Nephron progenitor cell (in vitro differentiated cells): ENCODE measurements around the gene APOL4.
"Not testable (repeated sequence)": the region's sequence is repeated elsewhere in the genome, so short reads cannot be mapped to it uniquely, and the experiment has no call there.

Source experiments
- DNase-seq: peaks from one replicate; pipeline ENCODE4 v3.0.0; 2021
- H3K27ac Mint-ChIP-seq: 2 replicates; pipeline ENCODE4 v1.8.0; 2021; ENCODE audit warnings: mild to moderate bottlenecking, moderate library complexity, mixed read lengths
- H3K27me3 Mint-ChIP-seq: 2 replicates; pipeline ENCODE4 v1.8.0; 2021; ENCODE audit warnings: mild to moderate bottlenecking, low read depth, mixed read lengths; ENCODE audit not compliant: poor library complexity
- H3K36me3 Mint-ChIP-seq: 2 replicates; pipeline ENCODE4 v1.8.0; 2021; ENCODE audit warnings: low read depth, mixed read lengths
- H3K4me1 Mint-ChIP-seq: 2 replicates; pipeline ENCODE4 v1.8.0; 2021; ENCODE audit warnings: mixed read lengths
- H3K4me3 Mint-ChIP-seq: 2 replicates; pipeline ENCODE4 v1.8.0; 2021; ENCODE audit warnings: mild to moderate bottlenecking, moderate library complexity, mixed read lengths
- H3K9me3 Mint-ChIP-seq: 2 replicates; pipeline ENCODE4 v1.8.0; 2021; ENCODE audit warnings: mild to moderate bottlenecking, moderate library complexity, mixed read lengths
- TF ChIP-seq, protein P1 (sequence below): fragments of 200-600 bp; sonication (generic); IDR thresholded peaks from 2 replicates; pipeline ENCODE4 v1.5.0; 2021; ENCODE audit warnings: antibody characterized with exemption

The APOL4 gene

DNA sequence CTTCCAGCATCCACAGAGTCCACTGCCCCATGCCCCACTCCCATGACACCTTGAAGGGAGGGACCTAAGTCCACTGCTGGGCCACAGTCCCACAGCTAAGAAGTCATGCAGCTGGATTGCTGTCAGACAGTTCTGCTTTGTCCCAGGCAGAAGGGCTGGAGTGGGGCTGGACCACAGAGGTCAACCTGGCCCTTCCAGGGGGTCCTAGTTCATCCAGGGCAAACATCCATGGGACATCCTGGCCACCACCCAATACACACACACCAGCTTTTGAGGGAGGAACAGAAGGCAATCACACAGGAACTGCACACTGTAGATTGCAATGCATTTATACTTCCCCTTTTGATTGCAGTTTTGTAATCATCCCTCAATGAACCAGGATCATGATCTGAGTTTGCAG is 11.3 kb upstream of the APOL4 start:
- peaks cover 25% of the 10 kb centered on the region for H3K27me3 Mint-ChIP-seq
- H3K27ac Mint-ChIP-seq = no peak overlapping the region
- H3K36me3 Mint-ChIP-seq = no peaks in the 10 kb centered on the region
- no peak overlapping the region for H3K4me3 Mint-ChIP-seq
- TF ChIP-seq, protein P1, sequence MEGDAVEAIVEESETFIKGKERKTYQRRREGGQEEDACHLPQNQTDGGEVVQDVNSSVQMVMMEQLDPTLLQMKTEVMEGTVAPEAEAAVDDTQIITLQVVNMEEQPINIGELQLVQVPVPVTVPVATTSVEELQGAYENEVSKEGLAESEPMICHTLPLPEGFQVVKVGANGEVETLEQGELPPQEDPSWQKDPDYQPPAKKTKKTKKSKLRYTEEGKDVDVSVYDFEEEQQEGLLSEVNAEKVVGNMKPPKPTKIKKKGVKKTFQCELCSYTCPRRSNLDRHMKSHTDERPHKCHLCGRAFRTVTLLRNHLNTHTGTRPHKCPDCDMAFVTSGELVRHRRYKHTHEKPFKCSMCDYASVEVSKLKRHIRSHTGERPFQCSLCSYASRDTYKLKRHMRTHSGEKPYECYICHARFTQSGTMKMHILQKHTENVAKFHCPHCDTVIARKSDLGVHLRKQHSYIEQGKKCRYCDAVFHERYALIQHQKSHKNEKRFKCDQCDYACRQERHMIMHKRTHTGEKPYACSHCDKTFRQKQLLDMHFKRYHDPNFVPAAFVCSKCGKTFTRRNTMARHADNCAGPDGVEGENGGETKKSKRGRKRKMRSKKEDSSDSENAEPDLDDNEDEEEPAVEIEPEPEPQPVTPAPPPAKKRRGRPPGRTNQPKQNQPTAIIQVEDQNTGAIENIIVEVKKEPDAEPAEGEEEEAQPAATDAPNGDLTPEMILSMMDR = no peak
- DNase-seq = no peak
- peaks cover 22% of the 10 kb centered on the region for H3K4me1 Mint-ChIP-seq
- peaks cover 27% of the 10 kb centered on the region for H3K9me3 Mint-ChIP-seq

- H3K36me3 Mint-ChIP-seq = no peaks in the 10 kb centered on the region
- no peak for DNase-seq
- peaks cover 27% of the 10 kb centered on the region for H3K9me3 Mint-ChIP-seq
- TF ChIP-seq, protein P1 = no peak
- H3K27me3 Mint-ChIP-seq = peaks cover 24% of the 10 kb centered on the region
- H3K27ac Mint-ChIP-seq = no peak overlapping the region
- no peak overlapping the region for H3K4me3 Mint-ChIP-seq
- H3K4me1 Mint-ChIP-seq = peaks cover 22% of the 10 kb centered on the region
Measured at GRCh38 chr22:36211237-36211861, 9.7 kb upstream of the APOL4 start.

DNA sequence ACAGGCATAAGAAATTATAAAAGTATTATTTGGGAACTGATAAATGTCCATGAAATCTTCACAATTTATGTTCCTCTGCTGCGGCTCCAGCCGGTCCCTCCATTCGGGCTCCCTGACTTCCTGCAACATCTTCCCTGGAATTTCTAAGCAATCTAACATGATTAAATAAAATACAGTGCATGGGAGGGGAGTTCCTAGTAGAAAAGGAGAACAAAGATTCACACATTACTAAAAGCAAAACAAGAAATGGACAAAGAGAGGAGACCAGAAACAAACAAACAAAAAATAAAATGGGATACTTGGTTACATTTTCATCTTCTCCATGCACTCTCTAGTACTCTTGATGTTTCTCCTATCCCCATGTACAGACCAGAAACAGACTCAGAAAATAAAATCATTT is 8.6 kb upstream of the APOL4 start:
- H3K4me3 Mint-ChIP-seq = no peak overlapping the region
- H3K27me3 Mint-ChIP-seq = peaks cover 27% of the 10 kb centered on the region
- no peak overlapping the region for H3K27ac Mint-ChIP-seq
- peaks cover 13% of the 10 kb centered on the region for H3K4me1 Mint-ChIP-seq
- no peaks in the 10 kb centered on the region for H3K36me3 Mint-ChIP-seq
- TF ChIP-seq, protein P1 = no peak
- no peak for DNase-seq
- peaks cover 27% of the 10 kb centered on the region for H3K9me3 Mint-ChIP-seq

DNA sequence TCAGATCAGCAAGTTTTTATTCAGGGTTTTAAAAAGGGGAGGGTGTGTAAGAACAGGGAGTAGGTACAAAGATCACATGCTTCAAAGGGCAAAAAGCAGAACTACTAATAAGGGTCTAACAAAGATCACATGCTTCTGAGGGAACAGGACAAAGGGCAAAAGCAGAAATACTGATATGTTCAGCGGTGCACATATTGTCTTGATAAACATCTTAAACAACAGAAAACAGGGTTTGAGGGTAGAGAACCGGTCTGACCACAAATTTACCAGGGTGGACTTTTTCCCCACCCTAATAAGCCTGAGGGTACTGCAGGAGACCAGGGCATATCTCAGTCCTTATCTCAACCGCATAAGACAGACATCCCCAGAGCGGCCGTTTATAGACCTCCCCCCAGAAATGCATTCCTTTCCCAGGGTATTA is 7.9 kb upstream of the APOL4 start:
- Mint-ChIP-seq H3K9me3 (peaks cover 27% of the 10 kb centered on the region), H3K27me3 (peaks cover 27% of the 10 kb centered on the region)
- not testable (repeated sequence) for DNase-seq, H3K4me1 Mint-ChIP-seq, H3K27ac Mint-ChIP-seq, H3K4me3 Mint-ChIP-seq, H3K36me3 Mint-ChIP-seq

- Mint-ChIP-seq H3K27me3 (peaks cover 27% of the 10 kb centered on the region), H3K4me1 (no peaks in the 10 kb centered on the region), H3K4me3 (no peak overlapping the region), H3K36me3 (no peaks in the 10 kb centered on the region), H3K27ac (no peak overlapping the region), H3K9me3 (peaks cover 27% of the 10 kb centered on the region)
- TF ChIP-seq, protein P1 = no peak
- DNase-seq = no peak
Measured at GRCh38 chr22:36208914-36209313, 7.3 kb upstream of the APOL4 start.

DNA sequence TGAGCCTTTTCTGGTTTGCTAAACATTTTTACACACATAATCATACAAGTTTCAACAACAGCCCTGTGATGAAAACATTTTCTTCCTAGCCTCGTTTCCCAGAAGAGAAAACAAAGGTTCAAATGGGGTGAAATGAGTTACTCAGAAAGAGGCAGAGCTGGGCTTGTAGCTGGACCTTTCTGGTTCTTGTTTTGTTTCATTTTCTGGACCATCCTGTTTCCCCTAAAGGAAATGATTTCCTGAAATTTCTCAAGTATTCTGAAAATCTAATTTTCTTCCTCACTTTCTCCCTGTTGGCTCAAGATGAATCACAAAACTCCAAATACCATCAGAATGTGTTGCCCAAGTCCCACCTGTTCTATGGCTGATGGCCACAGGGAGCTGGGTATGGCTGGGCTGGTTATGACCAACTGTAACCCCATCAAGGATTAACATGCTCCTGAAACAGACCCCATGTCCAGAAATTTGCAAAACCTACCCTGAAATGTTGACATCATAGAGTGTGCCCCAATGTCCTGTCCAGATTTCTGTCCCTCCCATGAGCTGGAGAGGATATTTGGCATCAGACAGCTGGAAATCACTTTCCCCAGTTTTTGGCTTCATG is 6.7 kb upstream of the APOL4 start:
- Mint-ChIP-seq H3K4me1 (peaks cover under 1% of the 10 kb centered on the region), H3K9me3 (peaks cover 27% of the 10 kb centered on the region), H3K4me3 (no peak overlapping the region), H3K27ac (no peak overlapping the region), H3K27me3 (peaks cover 24% of the 10 kb centered on the region), H3K36me3 (no peaks in the 10 kb centered on the region)
- TF ChIP-seq, protein P1 = no peak
- no peak for DNase-seq
